ENCODE data around the gene ZC3H8.
"Not testable (repeated sequence)": the region's sequence is repeated elsewhere in the genome, so short reads cannot be mapped to it uniquely, and the experiment has no call there.

ZC3H8 gene

DNA sequence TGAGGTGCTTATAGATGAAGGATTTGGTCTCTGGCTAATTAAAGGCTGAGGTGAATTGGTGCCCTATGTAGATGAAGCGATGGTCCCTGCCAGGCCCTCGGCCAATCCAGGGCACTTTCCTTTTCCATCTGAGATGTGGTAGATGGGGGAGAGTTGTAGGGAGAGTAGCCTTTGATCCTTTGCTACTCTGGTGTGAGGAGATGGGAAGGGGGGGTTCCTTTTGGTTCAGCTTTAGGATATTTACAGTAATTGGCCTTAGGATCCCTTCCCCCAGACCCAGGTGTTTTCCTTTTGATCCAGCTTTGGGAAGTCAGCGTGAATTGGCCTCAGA is 5.4 kb upstream of the ZC3H8 start:
- in situ Hi-C loops (cut with MboI; ENCODE audit: low sequenced_read_pairs) = no loop called here

DNA sequence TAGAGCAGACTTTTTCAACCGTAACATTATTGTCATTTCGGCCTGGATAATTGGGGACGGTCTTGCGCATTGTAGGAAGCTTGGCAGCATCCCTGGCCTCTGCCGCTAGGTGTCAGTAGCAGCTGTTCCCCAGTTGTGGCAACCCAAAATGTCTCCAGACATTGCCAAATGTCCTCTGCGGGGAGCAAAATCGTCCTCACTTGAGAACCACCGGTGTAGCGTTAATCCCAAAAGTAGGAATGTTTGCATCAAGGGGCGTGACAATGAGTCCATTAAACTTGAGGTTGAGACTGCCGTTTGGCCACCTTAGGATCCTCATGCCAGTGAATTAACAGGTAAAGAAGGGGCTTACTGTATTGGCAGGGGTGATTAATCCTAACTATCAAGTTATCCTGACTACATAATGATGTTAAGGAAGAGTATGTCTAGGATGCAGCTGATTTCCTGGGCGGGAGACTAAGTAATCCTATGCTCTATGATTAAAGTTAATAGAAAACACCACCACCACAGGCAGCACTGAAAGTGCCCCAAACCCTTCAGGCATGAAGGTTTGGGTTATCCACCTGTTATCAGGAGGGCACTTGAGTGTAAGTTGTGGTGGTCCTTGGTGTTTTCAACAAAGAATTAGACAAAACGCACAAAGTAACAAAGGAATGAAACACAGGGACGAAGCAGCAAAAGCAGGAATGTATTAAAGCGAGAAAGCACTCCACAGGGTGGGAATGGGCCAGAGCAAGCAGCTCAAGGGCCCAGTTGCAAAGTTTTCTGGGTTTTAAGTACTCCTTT is 4.9 kb upstream of the ZC3H8 start:
- in situ Hi-C loops (cut with MboI; ENCODE audit: low sequenced_read_pairs) = no loop called here

DNA sequence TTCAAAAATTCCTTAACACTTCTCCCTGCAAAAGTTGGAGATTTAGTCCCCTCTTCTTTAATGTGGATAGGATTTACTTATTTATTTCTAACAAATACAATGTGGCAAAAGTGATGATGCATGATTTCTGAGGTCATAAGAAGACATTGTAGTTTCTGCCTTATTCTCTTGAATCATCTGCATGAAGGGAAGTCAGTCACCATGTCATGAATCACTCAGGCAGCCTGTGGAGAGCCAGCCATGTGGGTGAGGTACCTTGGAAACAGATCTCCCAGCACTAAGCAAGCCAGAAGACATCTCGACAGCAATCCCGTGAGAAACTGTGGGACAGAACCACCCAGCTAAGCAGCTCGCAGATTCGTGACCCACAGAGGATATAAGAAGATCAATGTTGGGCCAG is 2.7 kb upstream of the ZC3H8 start:
- in situ Hi-C loops (cut with MboI; ENCODE audit: low sequenced_read_pairs) = no loop called here

DNA sequence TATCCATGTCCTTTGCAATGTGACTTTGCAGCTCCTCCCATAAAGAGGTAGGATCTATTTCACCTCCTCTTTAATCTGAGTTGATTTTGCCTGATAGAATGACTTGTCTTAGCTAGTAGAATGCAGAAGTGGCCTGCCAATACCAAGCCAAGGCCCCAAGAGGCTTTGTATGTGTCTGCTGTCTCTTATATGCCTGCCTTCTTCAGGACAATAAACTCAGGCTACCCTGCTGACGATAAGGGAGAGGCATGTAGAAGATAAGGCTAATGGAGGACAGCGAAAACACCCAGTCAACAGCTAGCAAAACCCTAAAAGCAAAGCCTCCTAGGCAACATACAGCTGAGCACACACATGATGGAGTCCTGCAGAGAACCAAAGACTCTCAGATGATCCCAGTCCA is 1.8 kb upstream of the ZC3H8 start:
- in situ Hi-C loops (cut with MboI; ENCODE audit: low sequenced_read_pairs) = no loop called here

DNA sequence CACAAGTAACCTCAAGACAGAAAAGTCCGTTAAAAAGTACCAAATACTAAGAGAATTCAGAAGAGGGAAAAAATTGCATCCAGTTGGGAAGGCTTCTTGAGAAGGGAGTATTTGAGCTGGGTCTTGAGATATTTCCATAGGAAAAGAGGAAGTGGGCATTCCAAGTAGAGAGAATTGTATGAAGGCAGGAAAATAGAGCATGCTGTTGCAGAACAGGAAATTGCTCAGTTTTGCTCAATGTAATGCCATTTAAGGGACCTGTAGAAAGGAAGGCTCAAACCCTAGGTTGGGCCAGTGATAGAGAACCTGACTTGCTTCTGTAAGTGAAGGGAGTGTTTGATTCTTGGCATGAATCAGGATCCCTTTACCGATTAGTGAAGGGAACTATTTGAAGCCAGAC is 1.0 kb upstream of the ZC3H8 start:
- in situ Hi-C loops (cut with MboI; ENCODE audit: low sequenced_read_pairs) = no loop called here

DNA sequence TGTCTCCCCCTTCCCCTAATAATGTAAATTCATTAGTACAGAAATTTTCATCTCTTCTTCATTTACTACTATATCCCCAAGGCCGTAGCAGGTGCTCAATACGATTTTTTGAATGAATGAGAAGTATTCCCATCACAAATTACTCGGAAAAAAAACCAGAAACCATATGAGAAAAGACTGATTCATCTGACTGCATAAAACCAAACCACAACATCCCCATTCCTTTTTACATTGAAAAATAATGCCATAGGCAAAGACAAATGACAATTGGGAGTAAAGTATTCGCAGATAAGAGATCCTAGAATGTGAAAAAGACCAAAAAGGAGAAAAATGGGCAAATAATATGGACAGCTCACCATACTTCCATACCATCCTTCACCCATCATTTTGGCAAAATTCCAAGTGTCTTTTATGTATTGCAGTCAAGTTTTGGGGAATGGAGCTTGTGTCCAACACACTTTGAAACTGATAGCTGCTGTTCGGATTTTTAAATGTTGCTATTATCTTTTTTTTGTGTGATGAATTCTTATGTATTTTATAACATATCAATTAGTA is 1.5 kb downstream of the ZC3H8 start:
- in situ Hi-C loops (cut with MboI; ENCODE audit: low sequenced_read_pairs) = no loop called here

DNA sequence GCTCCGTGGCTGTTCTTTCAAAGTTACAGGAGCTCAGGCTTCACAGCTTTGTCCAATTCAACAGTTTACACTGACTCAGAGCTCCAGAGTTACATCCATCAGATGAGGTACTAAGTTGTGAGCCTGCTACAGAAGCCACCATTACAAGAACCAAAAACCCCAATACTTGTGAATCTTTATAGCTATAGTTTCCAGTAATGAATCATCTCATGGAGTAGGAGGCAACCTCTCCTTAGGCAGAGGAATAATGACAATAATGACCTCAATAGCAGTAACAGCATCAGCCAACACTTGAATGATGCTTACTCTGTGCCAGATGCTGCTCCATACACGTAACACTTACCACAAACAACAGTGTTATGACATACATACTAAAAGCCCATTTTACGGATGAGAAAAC is 3.6 kb downstream of the ZC3H8 start:
- in situ Hi-C loops (cut with MboI; ENCODE audit: low sequenced_read_pairs) = no loop called here

DNA sequence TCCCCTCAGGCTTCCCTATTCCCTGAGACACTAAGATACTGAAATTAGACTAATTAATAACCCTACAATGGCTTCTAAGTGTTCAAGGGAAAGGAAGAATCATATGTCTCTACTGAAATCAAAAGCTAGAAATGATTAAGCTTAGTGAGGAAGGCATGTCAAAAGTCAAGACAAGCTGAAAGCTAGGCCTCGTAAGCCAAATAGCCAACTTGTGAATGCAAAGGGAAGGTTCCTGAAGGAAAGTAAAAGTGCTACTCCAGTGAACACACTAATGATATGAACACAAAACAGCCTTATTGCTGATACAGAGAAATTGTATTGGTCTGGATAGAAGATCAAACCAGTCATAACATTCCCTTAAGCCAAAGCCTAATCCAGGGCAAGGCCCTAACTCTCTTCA is 10.0 kb downstream of the ZC3H8 start:
- in situ Hi-C loops (cut with MboI; ENCODE audit: low sequenced_read_pairs) = no loop called here

DNA sequence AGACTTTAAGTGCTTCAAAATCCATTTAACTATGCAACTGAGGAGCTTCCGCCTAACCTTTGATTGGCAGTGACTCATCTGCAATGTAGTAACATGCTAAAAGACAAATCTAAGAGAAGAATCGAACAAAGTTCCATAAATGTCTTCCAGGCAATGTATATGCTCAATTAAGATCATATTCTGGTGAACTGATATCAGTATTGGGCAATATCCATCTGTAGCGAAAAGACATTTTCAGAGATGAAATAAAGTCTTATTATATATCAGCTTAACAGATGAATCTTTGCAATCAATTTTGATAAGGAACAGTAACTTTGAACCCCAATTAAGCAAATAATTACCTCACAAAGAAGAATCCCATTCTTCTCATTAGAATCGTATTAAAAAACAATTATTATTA is 11.6 kb downstream of the ZC3H8 start:
- in situ Hi-C loops (cut with MboI; ENCODE audit: low sequenced_read_pairs) = no loop called here

DNA sequence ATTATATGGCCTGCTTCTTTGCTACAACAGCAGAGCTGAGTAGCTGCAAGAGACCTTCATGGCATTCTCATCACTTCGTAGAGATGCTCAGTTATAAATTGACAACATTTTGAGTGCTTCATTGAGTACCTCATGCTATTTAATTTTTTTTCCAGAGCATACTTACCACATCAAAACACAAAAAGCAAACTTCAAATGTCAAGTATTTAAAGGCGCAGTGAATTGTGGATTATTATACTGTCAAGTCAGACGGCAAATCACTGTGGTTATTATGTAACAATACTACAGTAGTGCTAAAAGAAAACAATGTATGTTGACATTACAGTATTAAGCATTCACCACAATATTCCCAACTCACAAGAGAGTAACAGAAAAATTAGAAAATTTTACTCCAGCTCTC is 12.5 kb downstream of the ZC3H8 start:
- in situ Hi-C loops (cut with MboI; ENCODE audit: low sequenced_read_pairs) = no loop called here

DNA sequence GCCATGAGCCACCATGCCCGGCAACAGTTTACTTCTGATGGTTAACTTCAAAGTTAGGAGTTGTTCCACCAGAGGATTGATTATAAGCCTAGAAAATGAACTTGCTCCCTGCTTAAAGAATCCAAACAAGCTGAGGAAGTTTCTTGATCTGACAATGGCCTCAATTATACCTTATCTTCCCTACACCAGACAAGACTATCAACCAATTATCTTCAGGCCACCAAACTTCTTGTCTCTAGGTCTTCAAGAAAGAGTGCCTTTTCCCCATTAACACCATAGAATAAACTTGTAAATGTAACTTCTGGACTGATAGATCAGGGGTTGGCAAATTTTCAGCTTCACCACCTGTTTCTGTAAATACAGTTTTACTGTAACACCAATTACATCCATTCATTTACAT is 15.0 kb downstream of the ZC3H8 start:
- in situ Hi-C loops (cut with MboI; ENCODE audit: low sequenced_read_pairs) = no loop called here

DNA sequence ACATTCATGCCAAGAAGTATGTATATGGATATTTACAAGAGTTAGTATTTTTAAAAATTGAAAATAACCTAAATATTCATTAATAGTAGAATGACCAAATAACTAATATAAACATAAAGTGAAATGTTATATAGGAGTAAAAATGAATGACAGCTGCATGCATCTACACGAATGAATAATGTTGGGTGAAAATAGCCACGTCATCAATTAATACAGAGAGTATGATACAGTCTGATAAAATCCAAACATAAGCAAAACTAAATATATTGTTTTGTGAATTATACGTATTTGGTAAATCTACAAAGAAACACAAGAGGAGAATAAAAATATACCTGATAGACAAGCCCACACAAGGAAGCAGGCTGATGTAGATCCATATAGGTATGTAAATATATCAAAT is 24.5 kb downstream of the ZC3H8 start:
- in situ Hi-C loops (cut with MboI; ENCODE audit: low sequenced_read_pairs) = no loop called here

DNA sequence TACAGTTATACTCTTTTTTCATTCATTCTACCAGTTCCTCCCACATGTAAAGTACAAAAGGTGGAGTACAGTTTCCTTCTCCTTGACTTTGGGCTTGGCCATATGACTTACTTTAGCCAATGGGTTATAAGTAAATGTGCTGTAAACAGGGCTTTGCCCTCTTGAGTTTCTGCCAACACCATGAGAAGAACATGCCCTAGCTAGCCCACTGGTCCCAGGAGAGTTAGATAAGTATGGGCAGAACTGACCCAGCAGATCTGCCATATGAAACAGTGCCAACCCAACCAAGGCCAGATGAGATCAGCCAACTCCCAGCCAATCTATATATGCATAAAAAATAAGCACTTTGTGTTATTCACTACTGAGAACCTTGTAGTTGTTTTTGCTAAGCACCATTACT is 25.5 kb downstream of the ZC3H8 start:
- in situ Hi-C loops (cut with MboI; ENCODE audit: low sequenced_read_pairs) = no loop called here

DNA sequence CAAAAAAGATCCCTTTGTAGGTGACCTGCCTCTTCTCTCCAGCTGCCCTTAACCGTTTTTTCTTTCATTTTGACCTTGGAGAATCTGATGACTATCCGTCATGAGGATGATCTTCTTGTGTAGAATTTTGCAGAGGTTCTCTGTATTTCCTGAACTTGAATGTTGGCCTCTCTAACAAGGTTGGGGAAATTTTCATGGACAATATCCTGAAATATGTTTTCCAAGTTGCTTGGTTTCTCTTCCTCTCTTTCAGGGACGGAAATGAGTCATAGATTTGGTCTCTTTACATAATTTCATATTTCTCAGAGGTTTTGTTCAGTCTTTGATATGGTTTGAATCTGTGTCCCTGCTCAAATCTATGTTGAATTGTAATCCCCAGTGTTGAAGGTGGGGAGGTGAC is 34.0 kb downstream of the ZC3H8 start:
- in situ Hi-C loops (cut with MboI; ENCODE audit: low sequenced_read_pairs) = no loop called here

DNA sequence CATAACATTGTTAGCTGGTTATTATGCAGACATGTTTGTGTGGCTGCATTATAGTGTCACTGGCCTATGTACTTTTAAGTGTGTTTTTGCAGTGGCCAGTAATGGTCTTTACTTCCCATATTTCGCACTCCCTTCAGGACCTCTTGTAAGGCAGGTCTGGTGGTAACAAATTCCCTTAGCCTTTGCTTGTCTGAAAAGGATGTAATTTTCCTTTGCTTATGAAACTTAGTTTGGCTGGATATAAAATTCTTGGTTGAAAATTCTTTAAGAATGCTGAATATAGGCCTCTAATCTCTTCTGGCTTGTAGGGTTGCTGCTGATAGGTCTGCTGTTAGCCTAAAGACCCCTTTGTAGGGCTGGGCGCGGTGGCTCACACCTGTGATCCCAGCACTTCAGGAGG is 34.7 kb downstream of the ZC3H8 start:
- in situ Hi-C loops (cut with MboI; ENCODE audit: low sequenced_read_pairs) = no loop called here

DNA sequence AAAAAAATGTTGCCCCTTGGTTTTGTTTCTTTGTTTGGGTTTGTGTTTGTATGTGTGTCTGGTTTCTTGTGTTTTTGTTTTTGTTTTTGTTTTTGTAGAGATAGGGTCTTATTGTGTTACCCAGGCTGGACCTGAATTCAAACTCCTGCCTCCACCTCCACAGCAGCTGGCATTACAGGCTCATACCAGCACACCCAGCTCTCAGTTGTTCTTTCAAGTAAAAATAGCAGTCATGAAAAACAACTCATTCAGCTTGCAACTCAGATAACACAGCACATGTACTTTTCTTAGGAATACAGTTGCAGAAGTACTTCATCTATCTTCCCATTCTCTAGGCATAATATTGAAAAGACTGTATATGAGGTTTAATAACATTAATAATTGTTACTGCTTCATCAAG is 37.0 kb downstream of the ZC3H8 start:
- in situ Hi-C loops (cut with MboI; ENCODE audit: low sequenced_read_pairs) = no loop called here

DNA sequence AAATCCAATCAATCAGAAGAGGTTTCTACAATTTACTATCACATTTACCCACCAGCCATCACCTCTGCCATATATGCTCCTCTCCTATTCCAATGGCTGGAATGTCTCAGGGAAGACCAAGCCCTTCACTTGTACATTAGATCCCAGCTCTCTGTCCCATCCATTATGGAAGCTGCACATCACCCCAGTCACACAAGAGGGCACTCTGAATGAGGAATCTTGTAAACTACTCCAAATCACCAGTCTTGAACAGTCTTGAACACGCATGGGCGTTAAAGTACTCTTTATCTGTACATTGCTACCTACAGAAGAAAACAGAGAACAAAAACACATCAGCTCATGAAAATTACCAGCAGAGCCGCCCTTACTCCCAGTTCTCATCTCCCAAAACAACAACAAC is 38.7 kb downstream of the ZC3H8 start:
- in situ Hi-C loops (cut with MboI; ENCODE audit: low sequenced_read_pairs) = no loop called here

DNA sequence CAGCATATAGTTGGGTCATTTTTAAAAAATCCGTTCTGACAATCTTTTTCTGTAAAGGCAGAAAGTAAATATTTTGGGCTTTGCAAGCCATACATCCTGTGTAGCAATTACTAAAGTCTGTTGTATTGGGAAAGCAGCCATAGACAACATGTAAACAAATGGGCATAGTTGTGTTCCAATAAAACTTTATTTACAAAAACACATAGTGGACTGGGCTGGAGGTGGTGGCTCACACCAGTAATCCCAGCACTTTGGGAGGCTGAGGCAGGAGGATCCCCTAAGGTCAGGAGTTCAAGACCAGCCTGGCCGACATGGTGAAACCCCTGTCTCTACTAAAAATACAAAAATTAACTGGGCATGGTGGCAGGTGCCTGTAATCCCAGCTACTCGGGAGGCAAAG is 46.9 kb downstream of the ZC3H8 start:
- in situ Hi-C loops (cut with MboI; ENCODE audit: low sequenced_read_pairs) = not testable (repeated sequence)

DNA sequence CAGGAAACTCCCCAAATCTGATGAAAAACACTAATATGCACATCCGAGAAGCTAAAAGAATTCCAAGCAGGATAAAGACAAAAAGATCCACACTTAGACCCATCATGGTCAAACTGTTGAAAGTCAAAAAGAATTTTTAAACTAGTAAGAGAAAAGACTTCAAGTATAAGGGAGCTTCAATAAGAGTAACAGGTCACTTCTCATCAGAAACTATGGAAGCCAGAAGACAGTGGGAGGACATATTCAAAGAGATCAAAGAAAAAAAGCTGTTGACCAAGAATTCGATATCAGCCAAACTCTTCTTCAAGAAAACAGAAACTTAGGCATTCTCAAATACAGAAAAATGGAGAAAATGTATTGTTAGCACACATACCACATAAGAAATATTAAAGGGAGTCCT is 50.4 kb downstream of the ZC3H8 start:
- in situ Hi-C loops (cut with MboI; ENCODE audit: low sequenced_read_pairs) = no loop called here

DNA sequence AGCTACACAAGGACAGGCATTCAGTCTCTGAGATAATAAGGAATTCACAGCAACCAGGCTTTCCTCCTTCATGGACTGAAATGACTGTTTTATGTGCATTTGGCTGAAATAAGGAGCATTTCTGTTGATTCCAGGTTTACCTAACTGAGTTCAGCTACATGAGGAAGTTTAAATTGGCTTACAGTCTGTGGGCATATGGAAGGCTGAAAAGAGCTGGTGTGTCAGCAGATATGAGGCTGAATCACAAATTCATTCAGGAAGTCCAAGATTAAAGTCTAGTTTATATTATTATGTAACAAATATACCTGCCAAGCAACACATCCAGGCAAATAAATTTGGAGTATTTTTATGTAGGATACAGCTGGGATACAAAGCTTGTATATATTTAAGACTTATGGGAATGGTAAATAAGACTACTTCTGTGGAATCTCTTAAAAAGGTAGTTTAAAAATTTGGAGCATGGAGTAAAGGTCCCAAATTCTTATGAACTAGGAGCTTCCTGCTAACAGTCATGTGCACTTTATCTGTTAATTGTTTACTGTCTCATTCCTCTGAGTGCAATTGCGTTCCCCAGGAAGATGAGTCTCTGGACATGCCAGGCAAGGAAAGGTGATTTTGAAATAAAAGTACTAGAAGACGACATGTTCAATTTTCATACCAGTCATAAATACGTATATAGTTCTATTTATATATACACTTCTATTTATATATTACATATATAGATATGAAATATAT is 53.0 kb downstream of the ZC3H8 start:
- in situ Hi-C loops (cut with MboI; ENCODE audit: low sequenced_read_pairs) = no loop called here

DNA sequence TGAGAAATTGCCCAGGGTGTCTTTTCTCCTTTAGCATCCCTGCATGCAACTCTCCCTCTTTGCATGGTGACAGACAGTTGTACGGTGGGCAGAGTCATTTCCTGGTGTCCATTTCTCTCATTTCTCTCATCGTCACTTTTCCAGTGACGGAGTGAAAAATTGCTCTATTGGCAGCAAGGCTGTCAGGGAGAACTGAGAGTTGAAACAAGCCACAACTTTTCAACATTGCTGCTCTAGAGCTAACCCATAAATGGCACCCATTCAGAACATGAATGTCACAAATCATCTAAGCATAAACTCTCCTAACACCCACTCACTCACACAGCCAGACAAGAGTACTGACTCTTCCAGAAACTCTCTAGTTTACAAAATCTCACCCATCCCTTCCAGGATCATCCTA is 55.7 kb downstream of the ZC3H8 start:
- in situ Hi-C loops (cut with MboI; ENCODE audit: low sequenced_read_pairs) = no loop called here

DNA sequence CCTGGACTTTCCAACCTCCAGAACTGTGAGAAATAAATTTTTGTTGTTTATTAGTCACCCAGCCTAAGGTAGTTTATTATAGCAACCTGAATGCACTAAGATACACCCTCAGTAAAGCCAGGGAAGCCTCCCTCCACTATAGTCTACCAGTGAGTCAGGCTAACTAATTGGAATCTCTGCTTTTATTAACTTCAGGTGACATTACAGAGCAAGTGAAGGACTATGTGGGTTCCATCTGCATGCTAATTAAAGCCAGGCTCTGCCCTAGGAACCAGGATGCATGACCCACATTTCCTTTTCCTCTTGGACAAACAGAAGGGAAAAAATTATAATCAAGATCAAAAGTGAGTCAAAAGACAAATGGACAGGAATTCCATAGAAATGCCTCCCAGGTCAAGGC is 56.1 kb downstream of the ZC3H8 start:
- in situ Hi-C loops (cut with MboI; ENCODE audit: low sequenced_read_pairs) = no loop called here

DNA sequence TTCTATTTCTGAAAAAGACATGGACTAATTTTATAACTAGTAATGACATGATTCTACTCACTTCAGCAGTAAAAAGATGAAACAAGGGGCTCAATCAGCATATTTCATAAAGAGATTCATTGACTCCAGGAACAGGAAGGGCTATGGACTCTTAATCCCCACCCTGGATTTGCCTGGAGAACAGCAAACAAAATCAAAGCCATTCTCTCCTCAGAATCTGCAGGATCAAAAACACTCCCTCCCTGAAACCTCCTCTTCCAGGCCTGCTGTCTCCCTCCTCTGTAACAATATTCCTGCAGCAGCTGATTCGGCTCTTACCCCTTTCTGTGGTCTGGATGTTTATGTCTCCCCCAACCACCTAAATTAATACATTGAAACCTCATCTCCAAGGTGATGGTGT is 57.0 kb downstream of the ZC3H8 start:
- in situ Hi-C loops (cut with MboI; ENCODE audit: low sequenced_read_pairs) = no loop called here
